NB4 (cell line): ENCODE measurements around the gene GALNTL6.

Experiments
- MYC ChIP-seq: IDR thresholded peaks from 2 replicates; pipeline ENCODE4 v1.6.1; 2011; ENCODE audit warnings: low read depth, low read length
- POLR2A ChIP-seq: IDR thresholded peaks from 2 replicates; pipeline ENCODE4 v1.6.1; 2011; ENCODE audit warnings: mild to moderate bottlenecking; ENCODE audit not compliant: insufficient read length; ENCODE audit errors: extremely low read depth
- TF ChIP-seq, protein P1 (sequence below): IDR thresholded peaks from one replicate; pipeline ENCODE4 v1.5.1; 2012; ENCODE audit warnings: low read depth, low read length

DNA sequence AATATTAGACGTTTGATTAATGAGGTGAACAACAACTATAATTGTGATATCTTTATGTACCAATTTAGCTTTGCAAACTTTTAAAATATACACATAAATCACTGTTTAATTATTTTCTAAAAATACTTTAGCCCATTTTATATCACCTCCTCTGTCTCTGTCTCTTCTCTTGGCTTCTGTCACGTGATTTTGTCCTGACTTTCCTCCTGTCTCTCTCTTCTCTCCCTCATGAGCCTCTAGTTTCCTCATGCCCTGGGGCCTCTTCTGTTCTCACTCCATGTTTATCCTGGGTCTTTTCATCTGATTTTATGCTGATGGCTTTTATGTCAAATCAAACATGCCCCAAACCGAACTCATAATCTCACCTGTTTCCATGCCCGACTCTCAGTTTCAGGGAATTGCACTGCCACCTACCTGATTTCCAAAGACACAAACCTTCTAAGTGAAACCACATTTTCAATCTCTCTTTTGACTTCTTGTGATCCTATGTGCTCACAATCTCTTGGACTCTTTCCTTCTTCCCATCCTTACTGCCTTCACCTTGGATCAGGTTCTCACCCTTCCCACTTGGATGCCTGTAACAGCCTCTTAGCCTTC lies 1052.4 kb downstream of the GALNTL6 start:
- TF ChIP-seq, protein P1, sequence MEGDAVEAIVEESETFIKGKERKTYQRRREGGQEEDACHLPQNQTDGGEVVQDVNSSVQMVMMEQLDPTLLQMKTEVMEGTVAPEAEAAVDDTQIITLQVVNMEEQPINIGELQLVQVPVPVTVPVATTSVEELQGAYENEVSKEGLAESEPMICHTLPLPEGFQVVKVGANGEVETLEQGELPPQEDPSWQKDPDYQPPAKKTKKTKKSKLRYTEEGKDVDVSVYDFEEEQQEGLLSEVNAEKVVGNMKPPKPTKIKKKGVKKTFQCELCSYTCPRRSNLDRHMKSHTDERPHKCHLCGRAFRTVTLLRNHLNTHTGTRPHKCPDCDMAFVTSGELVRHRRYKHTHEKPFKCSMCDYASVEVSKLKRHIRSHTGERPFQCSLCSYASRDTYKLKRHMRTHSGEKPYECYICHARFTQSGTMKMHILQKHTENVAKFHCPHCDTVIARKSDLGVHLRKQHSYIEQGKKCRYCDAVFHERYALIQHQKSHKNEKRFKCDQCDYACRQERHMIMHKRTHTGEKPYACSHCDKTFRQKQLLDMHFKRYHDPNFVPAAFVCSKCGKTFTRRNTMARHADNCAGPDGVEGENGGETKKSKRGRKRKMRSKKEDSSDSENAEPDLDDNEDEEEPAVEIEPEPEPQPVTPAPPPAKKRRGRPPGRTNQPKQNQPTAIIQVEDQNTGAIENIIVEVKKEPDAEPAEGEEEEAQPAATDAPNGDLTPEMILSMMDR = no peak
- TF ChIP-seq POLR2A (no peak), MYC (no peak)
